MCF 10A (cell line): ENCODE measurements around the gene RPL41. TPM values are rescaled to one million over a fixed set of nuclear protein-coding genes. Genes with fewer than 3 reads are reported as not detected.

Experiments
- BruUV-seq: library from RNA; stranded (reverse); fragments of 400-500 nt; replicated peaks from 2 replicates; lab custom pipeline; 2021; lab: Mats Ljungman, UMichigan
- CTCF ChIA-PET: fragments of 300-600 bp; sonication (Branson Sonifier 250); formaldehyde crosslinking; extraction: SDS; loops from one replicate; lab custom pipeline; 2021; ENCODE audit warnings: antibody characterized with exemption, inconsistent platforms; lab: Yijun Ruan, JAX
- POLR2A ChIA-PET: fragments of 300-600, 350-650 bp; sonication (Branson Sonifier 250); formaldehyde crosslinking; extraction: SDS; loops from one replicate; lab custom pipeline; 2020; ENCODE audit warnings: antibody characterized with exemption, inconsistent platforms; lab: Yijun Ruan, JAX
- DNase-seq: peaks from one replicate; pipeline ENCODE4 v3.0.0-alpha.2; 2018; ENCODE audit not compliant: unreplicated experiment
- H3K27ac Mint-ChIP-seq: one replicate; pipeline ENCODE4 v1.8.0; 2022; ENCODE audit warnings: mild to moderate bottlenecking, low read depth, mixed read lengths; ENCODE audit not compliant: unreplicated experiment
- H3K27me3 Mint-ChIP-seq: one replicate; pipeline ENCODE4 v1.8.0; 2022; ENCODE audit warnings: mixed read lengths; ENCODE audit not compliant: insufficient read depth, unreplicated experiment
- H3K36me3 Mint-ChIP-seq: one replicate; pipeline ENCODE4 v1.8.0; 2022; ENCODE audit warnings: mild to moderate bottlenecking, moderate library complexity, mixed read lengths; ENCODE audit not compliant: insufficient read depth, unreplicated experiment
- H3K4me1 Mint-ChIP-seq: one replicate; pipeline ENCODE4 v1.8.0; 2022; ENCODE audit warnings: mixed read lengths; ENCODE audit not compliant: insufficient read depth, unreplicated experiment
- H3K4me3 Mint-ChIP-seq: one replicate; pipeline ENCODE4 v1.8.0; 2022; ENCODE audit warnings: mild to moderate bottlenecking, moderate library complexity, mixed read lengths; ENCODE audit not compliant: unreplicated experiment
- H3K9me3 Mint-ChIP-seq: one replicate; pipeline ENCODE4 v1.8.0; 2022; ENCODE audit warnings: mixed read lengths; ENCODE audit not compliant: unreplicated experiment
- CTCF ChIP-seq: fragments of 200-600 bp; IDR thresholded peaks from one replicate; pipeline ENCODE4 v1.8.0; 2022; ENCODE audit warnings: antibody characterized with exemption, mild to moderate bottlenecking; ENCODE audit not compliant: unreplicated experiment
- intact Hi-C: fragments of 100-400 bp; cut with micrococcal nuclease; formaldehyde crosslinking; loops from 2 replicates; pipeline ENCODE4 v1.14.1; 2022
- total RNA-seq: library from RNA; stranded (reverse); gene quantifications from 2 replicates; pipeline ENCODE4 v1.2.3, GENCODE V29; 2022

The RPL41 gene
- total RNA-seq, 1 experiment from 2014 or later: 4,734 TPM

GRCh38 chr12:56087220-56087619 lies 29.2 kb upstream of the RPL41 start:
- no peaks in the 10 kb centered on the region for H3K9me3 Mint-ChIP-seq
- no peaks in the 10 kb centered on the region for H3K36me3 Mint-ChIP-seq
- H3K4me1 Mint-ChIP-seq: no peaks in the 10 kb centered on the region
- POLR2A ChIA-PET: no interaction called here
- H3K27ac Mint-ChIP-seq: no peak overlapping the region
- DNase-seq: peak; percentile 49
- BruUV-seq: no TSS peak
- no peak overlapping the region for H3K4me3 Mint-ChIP-seq
- intact Hi-C loops: no loop called here
- CTCF ChIA-PET: no interaction called here
- no peaks in the 10 kb centered on the region for H3K27me3 Mint-ChIP-seq
- TF ChIP-seq CTCF: no peak

- intact Hi-C loops: no loop called here
- Mint-ChIP-seq H3K27ac (no peak overlapping the region), H3K36me3 (peaks cover 12% of the 10 kb centered on the region), H3K4me3 (no peak overlapping the region), H3K9me3 (no peaks in the 10 kb centered on the region), H3K4me1 (no peaks in the 10 kb centered on the region), H3K27me3 (no peaks in the 10 kb centered on the region)
- POLR2A ChIA-PET: no interaction called here
- CTCF ChIA-PET: no interaction called here
- no peak for DNase-seq
- no peak for TF ChIP-seq CTCF
- no TSS peak for BruUV-seq
Observed at GRCh38 chr12:56097738-56098137, 18.7 kb upstream of the RPL41 start.

- Mint-ChIP-seq H3K27me3 (no peaks in the 10 kb centered on the region), H3K27ac (no peak overlapping the region), H3K36me3 (peaks cover 12% of the 10 kb centered on the region), H3K4me1 (peaks cover 5% of the 10 kb centered on the region), H3K4me3 (no peak overlapping the region), H3K9me3 (no peaks in the 10 kb centered on the region)
- TF ChIP-seq CTCF: no peak
- no TSS peak for BruUV-seq
- intact Hi-C loops: no loop called here
- ChIA-PET CTCF (interaction anchor here (0.7 kb wide), 1 partner anchor 54 kb away, joined by 6 read pairs; no protein-coding TSS in a partner anchor), POLR2A (no interaction called here)
- no peak for DNase-seq
Observed at GRCh38 chr12:56098592-56098991, 17.8 kb upstream of the RPL41 start.

GRCh38 chr12:56099787-56100186 lies 16.6 kb upstream of the RPL41 start:
- no peak for TF ChIP-seq CTCF
- Mint-ChIP-seq H3K4me3 (no peak overlapping the region), H3K4me1 (peaks cover 6% of the 10 kb centered on the region), H3K36me3 (peaks cover 22% of the 10 kb centered on the region), H3K9me3 (no peaks in the 10 kb centered on the region), H3K27ac (no peak overlapping the region), H3K27me3 (no peaks in the 10 kb centered on the region)
- no peak for DNase-seq
- no TSS peak for BruUV-seq
- POLR2A ChIA-PET: interaction anchor here (1.0 kb wide), 1 partner anchor 14 kb away, joined by 3 read pairs; no protein-coding TSS in a partner anchor
- CTCF ChIA-PET: interaction anchor here (1.4 kb wide), 1 partner anchor 18 kb away, joined by 3 read pairs; the partner anchor contains the start of gene ZC3H10
- intact Hi-C loops: no loop called here
